Fibroblast of pulmonary artery (primary cell): ENCODE results near the gene ADGRG2.
"Not testable (repeated sequence)": the region's sequence is repeated elsewhere in the genome, so short reads cannot be mapped to it uniquely, and the experiment has no call there.

Experiments used
- DNase-seq: peaks from one replicate; pipeline ENCODE4 v3.0.0-alpha.2; 2010; ENCODE audit warnings: low read depth
- H3K4me3 ChIP-seq: replicated peaks from 2 replicates; pipeline ENCODE4 v1.5.1; 2011; ENCODE audit warnings: low read depth, mild to moderate bottlenecking, control low read depth, low read length, moderate library complexity
- TF ChIP-seq, protein P1 (sequence below): IDR thresholded peaks from 2 replicates; pipeline ENCODE4 v1.5.1; 2011; ENCODE audit warnings: mild to moderate bottlenecking, control low read depth, low read length, inconsistent platforms; ENCODE audit errors: missing control alignments

The ADGRG2 gene

DNA sequence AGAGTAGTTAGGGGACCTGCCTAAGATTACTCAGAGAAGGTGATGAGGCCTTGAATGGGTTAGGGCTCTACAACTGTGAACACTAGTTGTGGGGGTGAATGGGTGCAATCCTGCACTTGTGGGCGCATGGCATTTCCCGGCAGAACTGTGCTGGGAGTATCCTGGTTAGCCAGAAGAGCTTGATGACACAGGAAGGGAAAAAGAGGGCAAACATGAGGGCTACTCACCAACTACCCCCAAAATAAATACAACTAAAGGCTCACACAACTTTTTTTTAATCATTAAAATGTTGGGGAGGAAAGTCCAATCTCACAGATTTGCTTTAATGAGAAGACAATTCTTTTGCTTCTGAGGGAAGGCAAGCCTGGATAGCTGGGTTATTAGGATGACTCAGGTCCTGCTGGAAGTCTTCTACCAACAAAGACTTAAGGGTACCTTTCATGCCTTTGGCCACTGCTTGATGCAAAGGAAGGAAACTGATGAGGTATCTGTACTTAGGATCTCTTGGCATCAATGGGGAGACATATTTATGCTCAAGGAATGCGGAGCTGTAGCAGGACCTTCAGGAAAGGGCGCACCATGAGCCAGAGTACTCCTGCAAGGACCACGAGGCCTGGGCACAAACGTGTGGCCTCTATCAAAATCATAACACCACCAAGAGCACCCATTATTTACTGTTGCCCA lies 141.0 kb downstream of the ADGRG2 start:
- TF ChIP-seq, protein P1, sequence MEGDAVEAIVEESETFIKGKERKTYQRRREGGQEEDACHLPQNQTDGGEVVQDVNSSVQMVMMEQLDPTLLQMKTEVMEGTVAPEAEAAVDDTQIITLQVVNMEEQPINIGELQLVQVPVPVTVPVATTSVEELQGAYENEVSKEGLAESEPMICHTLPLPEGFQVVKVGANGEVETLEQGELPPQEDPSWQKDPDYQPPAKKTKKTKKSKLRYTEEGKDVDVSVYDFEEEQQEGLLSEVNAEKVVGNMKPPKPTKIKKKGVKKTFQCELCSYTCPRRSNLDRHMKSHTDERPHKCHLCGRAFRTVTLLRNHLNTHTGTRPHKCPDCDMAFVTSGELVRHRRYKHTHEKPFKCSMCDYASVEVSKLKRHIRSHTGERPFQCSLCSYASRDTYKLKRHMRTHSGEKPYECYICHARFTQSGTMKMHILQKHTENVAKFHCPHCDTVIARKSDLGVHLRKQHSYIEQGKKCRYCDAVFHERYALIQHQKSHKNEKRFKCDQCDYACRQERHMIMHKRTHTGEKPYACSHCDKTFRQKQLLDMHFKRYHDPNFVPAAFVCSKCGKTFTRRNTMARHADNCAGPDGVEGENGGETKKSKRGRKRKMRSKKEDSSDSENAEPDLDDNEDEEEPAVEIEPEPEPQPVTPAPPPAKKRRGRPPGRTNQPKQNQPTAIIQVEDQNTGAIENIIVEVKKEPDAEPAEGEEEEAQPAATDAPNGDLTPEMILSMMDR = no peak
- DNase-seq = no peak
- H3K4me3 ChIP-seq = no peak overlapping the region

DNA sequence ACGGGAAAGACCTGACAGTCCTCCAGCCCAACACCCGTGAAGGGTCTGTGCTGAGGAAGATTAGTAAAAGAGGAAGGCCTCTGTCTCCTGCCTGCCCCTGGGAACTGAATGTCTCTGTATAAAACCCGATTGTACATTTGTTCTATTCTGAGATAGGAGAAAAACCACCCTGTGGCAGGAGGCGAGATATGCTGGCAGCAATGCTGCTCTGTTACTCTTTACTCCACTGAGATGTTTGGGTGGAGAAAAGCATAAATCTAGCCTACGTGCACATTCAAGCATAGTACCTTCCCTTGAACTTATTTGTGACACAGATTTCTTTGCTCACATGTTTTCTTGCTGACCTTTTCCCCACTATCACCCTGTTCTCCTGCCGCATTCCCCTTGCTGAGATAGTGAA lies 142.0 kb downstream of the ADGRG2 start:
- DNase-seq, H3K4me3 ChIP-seq: not testable (repeated sequence)

- TF ChIP-seq, protein P1 = no peak
- DNase-seq = no peak
- no peak overlapping the region for H3K4me3 ChIP-seq
Measured at GRCh38 chrX:18974993-18975392, 147.3 kb downstream of the ADGRG2 start.

DNA sequence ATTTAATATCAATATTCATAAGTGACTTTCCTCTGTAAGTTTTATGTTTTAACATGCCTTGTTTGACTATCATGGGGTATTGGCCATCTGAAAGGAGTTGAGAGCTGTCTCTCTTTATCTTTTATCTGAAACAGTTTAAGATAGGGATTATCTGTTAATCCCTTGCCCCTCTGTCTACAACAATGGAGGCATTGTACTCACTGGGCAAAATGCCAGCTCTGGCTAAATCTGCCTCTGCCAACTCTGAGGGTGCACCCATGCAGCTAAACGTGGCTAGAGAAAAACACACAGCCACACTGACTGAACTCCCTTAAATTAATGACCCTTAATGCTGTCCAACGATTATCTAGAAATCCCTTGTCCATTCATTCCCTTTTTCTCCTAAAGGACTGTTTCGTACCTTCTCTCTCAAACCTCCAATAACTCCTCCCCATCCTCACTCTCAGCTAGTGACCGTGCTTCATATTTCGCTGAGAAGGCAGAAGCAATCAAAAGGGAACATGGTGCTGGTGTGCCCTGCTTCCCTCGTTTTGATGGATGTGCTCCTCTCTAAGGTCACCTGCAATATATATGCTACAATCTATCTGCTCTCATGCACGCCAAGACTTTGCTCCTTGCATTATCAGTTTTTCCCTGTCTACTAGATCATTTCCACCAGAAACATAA lies 148.6 kb downstream of the ADGRG2 start:
- H3K4me3 ChIP-seq = no peak overlapping the region
- TF ChIP-seq, protein P1 = no peak
- peak; percentile 13 for DNase-seq

- DNase-seq = no peak
- TF ChIP-seq, protein P1 = no peak
- no peak overlapping the region for H3K4me3 ChIP-seq
Measured at GRCh38 chrX:18971506-18971905, 150.8 kb downstream of the ADGRG2 start.

- no peak overlapping the region for H3K4me3 ChIP-seq
- DNase-seq = no peak
- TF ChIP-seq, protein P1 = no peak
Measured at GRCh38 chrX:18970465-18970864, 151.8 kb downstream of the ADGRG2 start.

GRCh38 chrX:18966624-18967023 lies 155.6 kb downstream of the ADGRG2 start:
- TF ChIP-seq, protein P1 = no peak
- H3K4me3 ChIP-seq = no peak overlapping the region
- DNase-seq = no peak
